ENCODE measurements around the gene F2.
A peak's percentile ranks its signal among the peaks of the same experiment; 100 is the strongest.
"Not testable (repeated sequence)": the region's sequence is repeated elsewhere in the genome, so short reads cannot be mapped to it uniquely, and the experiment has no call there.

F2 gene

DNA sequence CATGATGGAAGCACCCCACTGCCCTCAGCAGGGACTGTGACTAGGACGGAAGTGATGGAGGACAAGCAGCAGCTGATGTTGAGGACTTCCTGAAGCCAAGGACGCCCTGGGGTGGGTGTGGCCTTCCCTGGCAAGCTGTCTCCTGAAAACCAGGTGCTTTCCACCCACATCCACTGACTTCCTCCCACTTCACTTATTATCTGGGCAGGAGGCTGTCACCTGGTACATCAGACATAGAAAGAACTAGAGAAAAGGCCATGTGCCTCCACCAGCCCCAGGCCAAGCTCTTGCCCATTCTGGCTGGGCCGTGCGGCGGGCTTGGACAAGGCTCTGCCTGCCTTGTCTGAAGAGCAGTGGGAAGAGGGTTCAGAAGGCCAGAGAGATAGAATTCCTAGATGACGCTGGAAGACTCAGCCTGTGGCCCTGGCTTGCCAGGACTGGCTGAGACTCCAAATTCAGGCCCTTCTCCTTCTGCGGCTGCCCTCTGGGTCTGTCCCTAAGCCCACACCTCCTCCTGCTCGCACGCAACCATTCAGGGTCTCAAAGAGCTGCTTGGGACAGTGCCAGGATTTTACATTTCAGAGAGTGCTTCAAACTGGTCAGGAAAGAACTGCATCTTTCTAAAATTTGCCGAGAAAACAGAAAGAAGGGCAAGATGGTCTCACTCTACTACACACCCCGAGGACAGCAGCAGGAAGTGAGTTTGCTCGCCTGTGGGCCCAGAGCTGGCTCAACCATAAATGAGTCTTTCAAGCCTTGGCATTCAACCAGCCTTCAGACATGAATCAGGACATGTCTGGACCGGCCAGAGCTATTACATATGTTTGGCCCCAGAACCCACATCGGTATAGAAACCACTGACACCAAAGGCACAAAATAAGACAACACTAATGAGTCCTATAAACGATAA, 31.9 kb upstream of the F2 start:
- no peak for DNase-seq

DNA sequence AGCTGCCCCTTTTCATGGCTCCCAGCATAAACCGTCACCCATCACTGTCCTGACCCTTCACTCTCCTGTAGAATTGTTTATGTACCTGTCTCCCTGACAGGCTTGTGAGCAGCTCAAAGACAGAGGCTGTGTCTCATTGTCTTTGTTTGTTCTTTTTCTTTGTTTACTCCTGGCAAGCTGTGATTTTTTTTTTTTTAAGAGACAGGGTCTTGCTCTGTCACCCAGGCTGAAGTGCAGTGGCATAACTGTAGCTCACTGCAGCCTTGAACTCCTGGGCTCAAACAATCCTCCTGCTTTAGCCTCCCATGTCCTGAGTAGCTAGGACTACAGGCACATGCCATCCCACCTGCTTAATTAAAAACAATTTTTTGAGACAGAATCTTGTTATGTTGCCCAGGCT, 28.3 kb upstream of the F2 start:
- no peak for DNase-seq

DNA sequence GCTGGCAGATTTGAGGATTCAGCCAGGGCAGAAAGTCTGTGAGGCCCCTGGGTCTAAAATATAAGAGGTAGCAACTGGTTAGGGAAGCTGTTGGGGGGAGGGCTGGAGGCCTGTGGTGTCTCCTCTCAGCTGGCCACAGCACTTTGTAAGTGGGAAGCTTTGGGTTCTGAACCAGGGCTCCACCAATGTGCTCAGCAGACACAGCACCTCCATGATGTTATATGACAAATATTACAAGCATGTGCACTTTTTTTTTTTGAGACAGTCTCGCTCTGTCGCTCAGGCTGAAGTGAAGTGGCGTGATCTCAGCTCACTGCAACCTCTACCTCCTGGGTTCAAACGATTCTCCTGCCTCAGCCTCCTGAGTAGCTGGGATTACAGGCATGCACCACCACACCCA, 26.6 kb upstream of the F2 start:
- DNase-seq, result no peak

DNA sequence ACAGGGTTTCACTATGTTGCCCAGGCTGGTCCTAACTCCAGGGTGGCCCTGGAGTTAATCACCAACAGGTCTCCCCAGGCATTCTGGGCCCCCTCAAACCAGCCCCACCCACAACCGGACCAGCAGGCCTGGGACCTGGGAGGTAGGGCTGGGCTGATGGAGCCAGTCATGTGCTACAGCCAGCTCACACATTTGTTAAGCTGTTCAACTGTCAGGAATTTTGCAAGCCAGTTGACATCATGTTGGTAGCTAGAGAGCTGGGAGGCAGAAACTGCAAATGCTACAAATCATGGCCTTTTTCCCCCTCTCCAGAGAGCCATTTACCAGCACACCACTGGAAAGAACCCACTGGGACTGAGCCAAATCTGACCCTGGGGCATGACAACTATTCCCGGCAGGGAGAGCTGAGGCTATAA, 25.4 kb upstream of the F2 start:
- DNase-seq, result no peak

DNA sequence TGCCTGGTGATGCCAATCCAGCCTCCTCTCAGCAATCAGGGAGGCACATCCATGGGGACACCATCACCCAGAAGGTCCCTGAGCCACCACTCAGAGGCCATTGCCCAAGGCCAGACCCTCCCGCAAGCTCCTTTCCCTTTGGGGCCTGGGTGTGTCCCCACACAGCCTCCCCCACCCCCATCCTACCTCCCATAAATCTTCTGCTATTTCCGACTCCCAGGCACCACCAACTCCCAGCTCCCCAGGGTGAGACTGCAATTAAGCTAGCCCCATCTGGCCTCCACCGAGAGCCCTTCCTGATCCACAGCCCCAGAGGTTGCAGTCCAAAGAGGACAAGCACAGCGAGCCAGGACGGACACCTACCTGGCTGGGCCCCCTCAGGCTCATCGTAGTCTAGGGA, 24.9 kb upstream of the F2 start:
- DNase-seq, result no peak

DNA sequence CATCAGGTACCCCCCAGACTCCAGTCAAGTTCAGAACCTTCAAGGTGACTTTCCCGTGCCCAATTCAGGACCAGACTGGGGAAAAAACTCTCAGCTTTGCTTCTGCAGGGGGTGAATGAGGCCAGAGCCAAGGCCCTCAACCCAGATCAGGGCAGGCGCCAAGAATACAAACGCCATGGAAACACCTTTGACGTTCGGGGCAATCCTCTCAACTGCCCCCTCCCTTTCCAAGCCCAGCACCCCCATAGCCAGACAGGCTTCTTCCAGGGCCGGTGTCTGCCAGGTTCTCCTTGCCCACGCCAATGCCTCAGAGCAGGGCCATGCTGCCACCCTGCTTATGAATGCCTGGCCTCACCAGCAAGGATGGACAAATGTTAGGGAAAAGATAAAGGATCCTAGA, 24.4 kb upstream of the F2 start:
- DNase-seq, result no peak

DNA sequence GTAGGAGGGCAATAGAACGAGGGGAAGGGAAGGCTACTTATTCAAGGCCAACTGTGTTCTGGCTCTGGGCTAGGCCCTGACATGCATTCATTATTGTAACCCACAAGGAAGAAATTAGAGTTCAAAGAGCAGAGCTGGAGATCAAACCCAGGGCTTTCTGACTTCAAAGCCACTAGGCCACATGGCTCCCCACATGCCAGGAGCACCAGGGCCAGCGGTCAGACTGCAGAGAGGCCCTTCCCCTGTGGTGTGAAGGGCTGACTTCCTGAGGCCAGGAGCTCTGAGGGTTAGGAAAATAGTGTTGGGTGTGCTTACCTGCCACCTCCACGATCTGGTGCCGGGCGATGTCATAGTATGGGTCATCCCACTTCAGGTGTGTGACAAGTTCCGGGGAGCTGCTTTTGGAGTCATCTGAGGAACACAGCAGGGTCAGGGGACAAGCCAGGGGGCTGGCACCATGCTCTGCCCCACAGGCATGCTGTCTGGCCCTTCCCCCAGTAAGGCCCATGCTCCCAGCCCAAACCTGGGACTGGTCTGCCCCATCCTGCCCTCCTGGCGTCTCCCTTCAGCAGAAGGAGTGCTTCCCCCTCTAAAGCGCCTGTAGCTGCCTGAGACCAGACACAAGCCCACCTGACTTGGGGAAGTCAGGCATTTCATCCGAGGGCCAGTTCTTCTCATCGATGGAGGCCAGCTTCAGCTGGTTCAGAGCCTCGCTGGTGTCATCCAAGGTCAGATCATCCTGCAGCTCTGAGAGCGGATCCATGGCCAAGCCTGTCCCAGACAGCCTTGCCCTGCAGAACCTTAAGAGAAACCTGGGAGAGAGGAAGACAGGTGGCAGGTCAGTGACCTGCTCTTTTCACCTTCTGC, 23.4 kb upstream of the F2 start:
- no peak for DNase-seq

DNA sequence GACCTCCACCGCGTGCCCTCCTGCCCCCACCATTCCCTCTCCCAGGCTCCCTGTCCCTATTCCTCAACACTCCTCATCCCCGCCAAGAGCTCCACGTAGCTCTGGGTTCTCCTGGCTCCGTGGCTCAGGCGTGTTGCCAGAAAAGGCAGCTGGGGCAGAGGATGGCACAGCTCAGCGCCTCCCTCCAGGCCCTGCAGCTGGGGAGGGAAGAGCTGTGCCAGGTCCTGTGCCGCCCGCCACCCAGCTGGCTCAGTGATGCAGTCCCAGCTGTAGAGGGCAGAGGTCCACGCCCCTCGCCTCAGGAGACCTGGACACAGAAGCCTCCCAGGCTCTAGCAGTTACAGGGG, 22.8 kb upstream of the F2 start:
- DNase-seq, result no peak

DNA sequence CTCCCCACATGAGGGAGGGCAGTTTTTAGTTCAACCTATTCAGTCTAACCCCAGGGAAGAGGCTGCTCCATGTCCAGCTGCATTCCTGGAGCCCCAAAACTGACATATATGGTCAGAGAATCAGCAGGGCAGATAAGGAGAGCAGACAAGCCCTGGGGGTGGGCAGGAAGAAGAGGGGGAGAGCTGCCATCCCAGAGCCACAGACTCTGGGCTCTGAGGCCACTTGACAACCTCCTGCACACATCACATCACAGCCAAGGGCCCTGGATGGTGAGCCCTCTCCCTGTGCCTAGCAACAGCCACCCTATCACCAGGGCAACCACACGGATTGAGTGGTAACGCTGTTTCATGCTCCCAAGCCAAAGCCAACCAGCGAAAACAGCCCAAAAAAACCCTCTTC, 21.7 kb upstream of the F2 start:
- no peak for DNase-seq

DNA sequence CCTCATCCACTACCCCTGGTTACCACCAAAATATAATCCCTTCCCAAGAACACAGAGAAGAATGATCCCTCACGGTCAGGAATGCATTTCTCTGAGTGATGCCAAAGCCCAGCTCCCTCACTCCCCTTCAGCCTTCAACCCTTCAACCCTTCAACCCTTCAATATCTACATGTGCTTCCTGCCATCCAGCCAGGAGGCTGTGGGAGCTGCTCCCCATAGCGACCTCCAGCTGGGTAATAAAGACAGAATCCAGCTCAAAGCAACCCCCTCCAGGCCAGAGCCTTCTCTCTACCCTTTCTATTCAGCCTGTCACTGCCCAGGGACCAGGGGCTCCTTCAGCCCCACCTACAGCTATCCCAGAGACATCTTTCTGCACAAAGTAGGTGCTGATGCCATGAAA, 21.3 kb upstream of the F2 start:
- no peak for DNase-seq

DNA sequence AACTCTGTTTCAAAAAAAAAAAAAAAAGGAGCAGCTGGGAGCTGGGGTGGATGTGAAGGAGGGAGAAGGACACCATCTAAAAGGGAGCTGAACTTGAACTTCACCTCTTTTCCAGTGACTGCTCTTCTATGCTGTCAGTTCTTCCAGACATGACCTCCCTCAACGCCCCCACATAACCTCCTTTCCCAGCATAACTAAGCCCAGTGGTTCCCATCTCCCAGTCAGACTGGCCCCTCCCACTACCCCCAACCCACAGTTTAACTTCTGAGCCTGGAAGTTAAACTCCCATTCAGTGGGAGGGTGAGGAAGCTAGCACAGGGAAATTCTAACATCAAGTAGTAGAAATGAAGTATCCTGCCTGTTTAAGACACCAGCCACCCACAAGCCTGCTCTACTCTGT, 20.4 kb upstream of the F2 start:
- no peak for DNase-seq

DNA sequence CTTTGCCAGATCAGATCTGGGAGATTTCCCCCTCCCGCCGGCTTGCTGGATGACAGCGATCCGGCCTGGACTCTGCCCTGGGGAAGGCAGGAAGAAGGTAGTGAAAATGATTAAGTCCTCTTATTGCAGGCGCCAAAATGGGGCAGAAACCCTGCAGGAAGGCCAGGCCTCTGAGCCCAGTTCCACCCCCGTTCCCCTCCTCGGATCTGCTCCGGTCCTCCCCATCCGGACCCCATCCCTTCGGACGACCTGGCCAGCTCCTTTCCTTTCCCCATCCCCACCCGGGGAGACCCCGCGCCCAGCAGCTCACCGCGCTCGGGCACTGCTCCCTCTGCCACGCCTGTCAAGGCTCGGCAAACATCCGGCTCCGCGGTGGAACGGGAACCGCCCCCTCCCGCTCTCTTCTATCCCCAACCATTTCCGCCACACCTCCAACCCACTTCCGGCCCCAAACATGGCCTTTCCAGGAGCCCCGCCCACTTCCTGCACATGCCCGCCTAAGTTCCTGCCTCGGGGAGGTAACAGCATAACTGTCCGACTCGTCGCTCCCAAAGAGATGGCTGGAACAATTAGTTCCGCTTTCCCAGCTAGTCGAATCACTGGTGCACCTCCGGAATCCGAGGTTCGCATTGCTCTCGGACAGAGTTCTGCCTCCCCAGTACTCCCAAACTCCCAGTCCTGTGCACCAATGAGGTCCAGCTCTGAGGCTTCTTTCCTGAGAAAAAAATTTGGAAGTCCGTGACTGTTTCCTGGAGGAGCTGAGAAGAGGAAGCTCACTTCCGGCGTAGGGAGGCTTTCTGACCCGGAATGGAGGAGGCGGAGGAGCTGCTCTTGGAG, 18.6 kb upstream of the F2 start, which contains the start of the genes ARHGAP1 and ZNF408:
Gene ARHGAP1 (minus strand): TSS at position 379 of the 837 bp plus-strand sequence. CDS start 4,512 bp downstream, outside the sequence.
Gene ZNF408 (plus strand): TSS at position 791 of the 837 bp plus-strand sequence. CDS start 17 bp downstream, at position 808.
- DNase-seq, result peak; percentile 98

DNA sequence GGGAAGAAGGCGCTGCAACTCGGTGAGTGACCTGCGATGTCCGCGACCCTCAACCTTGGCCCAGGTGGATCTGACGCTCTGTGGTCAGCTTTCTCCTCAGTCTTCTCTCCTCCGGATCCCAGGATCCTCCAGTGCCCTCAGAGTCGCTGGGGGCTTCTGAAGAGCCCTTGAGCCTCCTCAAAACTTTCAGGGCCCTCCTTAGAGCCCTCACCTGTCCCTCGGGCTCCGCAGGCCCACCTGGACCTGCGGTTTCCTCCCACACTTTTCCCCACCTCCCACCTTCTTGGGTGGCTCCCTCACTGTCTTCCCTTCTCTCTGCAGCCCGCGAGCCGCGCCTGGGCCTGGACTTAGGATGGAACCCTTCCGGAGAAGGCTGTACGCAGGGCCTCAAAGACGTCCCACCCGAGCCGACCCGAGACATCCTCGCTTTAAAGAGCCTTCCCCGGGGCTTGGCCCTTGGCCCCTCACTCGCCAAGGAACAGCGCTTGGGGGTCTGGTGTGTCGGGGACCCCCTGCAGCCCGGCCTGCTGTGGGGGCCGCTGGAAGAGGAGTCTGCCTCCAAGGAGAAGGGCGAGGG, 17.8 kb upstream of the F2 start:
- DNase-seq, result no peak

DNA sequence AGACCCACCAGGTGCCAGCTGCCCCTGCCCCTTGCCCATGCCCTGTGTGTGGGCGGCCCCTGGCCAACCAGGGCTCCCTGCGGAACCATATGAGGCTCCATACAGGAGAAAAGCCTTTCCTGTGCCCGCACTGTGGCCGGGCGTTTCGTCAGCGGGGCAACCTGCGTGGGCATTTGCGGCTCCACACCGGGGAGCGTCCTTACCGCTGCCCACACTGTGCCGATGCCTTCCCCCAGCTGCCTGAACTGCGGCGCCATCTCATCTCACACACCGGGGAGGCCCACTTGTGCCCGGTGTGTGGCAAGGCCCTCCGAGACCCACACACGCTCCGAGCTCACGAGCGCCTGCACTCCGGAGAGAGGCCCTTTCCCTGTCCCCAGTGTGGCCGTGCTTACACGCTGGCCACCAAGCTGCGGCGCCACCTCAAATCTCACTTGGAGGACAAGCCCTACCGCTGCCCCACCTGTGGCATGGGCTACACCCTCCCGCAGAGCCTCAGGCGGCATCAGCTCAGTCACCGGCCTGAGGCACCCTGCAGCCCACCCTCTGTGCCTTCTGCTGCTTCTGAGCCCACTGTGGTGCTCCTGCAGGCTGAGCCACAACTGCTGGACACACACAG, 13.8 kb upstream of the F2 start:
- DNase-seq, result no peak

DNA sequence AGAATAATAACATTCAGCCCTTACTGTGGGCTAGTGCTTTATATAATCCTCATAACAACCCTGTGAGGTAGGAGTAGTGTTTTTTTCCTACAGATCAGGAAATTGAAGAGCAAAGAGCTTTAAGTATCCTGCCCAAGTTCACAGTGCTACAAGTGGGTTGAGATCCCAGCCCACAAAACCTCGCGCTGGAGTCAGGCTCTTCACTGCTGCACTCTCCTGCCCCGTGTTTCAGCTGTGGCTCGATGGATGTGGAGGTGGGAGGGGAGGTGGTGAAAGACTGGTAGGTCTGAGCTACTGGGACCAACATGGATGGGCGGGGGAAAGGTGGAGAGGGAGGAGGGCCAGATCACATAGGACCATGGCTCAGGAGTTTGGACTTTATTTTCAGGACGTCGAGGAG, 12.1 kb upstream of the F2 start:
- no peak for DNase-seq

DNA sequence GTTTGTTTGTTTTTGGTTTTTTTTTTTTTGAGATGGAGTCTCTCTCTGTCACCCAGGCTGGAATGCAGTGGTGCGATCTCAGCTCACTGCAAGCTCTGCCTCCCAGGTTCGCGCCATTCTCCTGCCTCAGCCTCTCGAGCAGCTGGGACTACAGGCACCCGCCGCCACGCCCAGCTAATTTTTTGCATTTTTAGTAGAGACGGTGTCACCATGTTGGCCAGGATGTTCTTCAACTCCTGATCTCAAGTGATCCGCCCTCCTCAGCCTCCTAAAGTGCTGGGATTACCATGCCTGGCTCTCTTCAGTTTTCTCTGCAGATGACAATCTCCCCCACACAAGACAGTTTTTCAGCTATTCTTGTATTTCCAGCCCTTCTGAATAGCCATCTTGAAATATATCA, 9.7 kb upstream of the F2 start:
- DNase-seq, result not testable (repeated sequence)

DNA sequence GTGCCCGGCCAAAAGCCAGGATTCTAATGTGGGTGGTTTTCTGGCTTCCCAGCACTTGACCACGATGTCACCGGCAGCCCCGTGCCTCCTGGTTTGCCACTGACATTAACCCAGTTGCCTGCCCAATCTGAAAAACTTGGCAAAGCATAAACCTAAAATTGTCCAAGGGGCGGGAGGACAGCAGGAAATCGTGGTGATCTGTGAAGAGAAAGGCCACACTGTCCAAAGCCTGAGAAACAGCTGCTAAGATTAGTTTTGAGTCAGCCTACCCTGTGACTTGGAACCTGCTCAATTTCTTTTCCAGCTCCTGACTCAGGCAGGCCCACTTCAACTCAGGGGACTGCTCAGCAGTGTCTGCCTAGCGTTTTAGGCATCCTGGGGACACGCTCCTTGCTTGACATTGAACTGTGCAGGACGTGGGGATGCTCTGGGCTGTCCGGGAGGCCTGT, 8.2 kb upstream of the F2 start:
- no peak for DNase-seq

DNA sequence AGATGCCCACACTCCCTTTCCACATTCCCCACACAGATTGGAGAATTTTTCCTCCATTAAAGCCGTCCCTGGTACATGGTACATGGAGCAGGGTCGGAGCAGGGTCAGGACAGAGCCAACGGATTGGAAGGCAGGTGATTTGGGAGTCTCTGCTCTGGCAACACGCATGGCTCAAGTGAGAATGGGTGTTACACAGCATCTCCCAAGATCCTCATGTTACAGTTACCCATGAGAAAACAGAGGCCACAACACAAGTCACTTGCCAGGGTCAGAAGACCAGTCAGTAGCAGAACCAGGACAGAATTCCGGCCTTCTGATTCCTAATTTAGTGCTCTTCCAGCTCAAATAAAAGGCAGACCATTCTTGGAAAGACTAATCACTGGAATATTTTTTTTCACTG, 7.7 kb upstream of the F2 start:
- DNase-seq, result no peak

DNA sequence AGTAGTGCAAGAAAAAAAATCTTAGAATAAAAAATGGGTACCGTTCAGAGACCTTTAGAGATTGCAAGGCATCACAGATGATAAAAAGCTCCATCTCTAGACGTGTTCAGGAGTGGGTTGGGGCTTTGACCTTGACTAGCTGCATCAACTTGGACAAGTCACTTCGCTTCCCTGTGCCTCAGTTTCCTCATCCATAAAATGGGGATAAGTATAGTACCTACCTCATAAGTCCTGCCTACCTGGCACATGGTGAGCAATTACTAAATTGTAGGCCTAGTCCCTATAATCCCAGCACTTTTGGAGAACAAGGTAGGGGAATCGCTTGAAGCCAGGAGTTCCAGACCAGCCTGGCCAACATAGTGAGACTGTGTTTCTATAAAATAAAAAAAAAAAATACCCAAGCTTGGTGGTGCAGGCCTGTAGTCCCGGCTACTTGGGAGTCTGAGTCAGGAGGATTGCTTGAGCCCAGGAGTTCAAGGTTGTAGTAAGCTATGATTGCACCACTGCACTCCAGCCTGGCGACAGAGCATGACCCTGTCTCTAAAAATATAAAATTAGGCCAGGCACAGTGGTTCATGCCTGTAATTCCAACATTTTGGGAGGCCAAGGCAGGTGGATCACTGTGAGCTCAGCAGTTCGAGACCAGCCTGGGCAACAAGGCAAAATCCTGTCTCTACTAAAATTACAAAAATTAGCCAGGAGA, 6.0 kb upstream of the F2 start:
- no peak for DNase-seq

DNA sequence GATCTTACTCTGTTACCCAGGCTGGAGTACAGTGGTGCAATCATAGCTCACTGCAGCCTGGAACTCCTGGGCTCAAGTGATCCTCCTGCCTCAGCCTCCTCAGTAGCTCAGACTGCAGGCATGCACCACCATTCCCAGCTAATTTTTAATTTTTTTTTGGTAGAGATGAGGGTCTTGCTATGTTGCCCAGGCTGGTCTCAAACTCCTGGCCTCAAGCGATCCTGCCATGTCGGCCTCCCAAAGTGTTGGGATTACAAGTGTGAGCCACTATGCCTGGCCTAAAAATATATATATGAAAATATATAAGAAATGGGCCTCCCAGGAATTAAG, 1.2 kb upstream of the F2 start:
- not testable (repeated sequence) for DNase-seq

All from CD4-positive, alpha-beta T cell treated with Interferon gamma for 1 hour (primary cell).